NCI-H446 (cell line): ENCODE results near the gene ASXL1.

Experiments
- DNase-seq, 2 experiments: peaks; one replicate each; lab custom pipeline; 2025; lab: John Stamatoyannopoulos, UW

ASXL1 gene

DNA sequence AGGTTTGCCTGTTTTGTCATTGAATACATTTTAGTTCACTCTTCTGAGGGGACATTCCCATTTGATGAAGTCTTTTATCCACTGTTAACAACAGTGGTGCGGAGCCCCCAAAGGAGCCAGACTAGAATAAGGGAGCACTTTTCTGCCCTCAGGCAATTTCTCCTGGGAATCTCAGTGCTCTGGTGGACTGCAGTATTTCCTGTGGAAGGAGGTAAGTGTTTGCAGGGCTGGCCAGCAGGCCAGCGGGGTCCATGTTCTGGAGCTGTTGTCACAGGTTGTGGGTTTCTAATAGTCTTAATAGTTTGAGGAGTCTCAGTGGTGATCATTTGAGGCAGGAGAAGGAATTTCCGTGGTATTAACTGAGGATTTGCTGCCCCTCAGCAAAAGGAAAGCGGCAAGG lies 83.5 kb downstream of the ASXL1 start:
- no peak for DNase-seq

DNA sequence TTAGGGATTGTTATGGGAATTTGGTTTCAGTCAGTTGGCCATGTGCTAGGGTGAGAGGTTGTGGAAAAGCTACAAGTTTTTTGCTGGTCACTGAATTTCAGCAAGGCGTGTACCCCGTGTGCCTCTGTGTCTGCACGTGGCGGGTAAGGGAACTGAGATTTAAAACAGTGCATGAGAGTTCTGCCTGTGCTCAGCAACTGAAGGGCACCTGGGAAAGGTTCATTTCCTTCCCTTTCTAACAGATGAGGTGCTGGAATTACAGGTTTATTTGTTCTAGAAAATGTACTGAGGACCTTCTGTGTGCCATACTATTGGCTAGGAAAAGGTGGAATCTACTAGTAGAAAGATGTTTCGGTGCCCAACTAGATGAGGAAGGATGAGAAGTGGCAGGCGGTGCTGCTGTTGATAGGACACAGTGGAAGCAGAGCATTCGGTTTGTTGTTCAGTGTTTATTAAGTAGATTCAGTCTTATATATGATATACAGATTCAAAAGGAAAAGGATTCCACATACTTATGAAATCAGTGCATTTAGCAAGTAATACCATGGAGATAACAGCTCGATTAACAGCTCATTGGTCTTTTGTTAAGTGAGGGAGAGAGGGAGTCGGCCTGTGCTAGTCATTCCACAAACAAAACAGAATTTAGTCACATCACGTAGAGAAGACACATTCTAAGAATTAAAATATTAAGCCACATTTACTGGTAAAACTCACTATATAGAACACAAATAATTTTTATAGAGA lies 84.7 kb downstream of the ASXL1 start:
- no peak for DNase-seq

DNA sequence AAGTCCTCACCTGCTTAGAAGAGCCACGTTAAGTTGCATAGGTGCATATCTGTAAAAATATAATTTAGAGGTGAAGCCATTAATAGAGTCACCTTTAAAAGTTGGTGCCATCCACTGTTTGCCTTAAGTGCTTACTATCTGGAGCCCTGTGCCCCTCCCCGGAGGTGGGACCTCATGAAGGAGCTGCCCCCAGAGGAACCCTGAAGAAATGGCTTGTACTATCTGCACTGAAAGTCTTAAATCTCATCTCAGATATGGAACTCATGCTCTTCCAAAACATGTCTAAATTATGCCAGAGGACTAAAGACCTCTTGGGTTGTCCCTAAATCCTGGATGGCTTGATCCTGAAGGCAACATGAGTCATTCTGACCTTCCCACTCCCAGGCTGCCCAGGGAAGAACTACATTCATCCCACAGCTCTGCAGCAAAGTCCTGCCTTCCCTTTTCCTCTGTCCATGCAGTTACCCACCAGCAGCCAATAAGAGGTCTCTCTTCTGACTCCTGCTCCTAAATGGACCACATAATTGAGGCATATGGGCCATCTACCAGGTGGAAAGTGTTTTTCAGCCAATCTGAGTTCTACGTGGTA lies 85.3 kb downstream of the ASXL1 start:
- no peak for DNase-seq

DNA sequence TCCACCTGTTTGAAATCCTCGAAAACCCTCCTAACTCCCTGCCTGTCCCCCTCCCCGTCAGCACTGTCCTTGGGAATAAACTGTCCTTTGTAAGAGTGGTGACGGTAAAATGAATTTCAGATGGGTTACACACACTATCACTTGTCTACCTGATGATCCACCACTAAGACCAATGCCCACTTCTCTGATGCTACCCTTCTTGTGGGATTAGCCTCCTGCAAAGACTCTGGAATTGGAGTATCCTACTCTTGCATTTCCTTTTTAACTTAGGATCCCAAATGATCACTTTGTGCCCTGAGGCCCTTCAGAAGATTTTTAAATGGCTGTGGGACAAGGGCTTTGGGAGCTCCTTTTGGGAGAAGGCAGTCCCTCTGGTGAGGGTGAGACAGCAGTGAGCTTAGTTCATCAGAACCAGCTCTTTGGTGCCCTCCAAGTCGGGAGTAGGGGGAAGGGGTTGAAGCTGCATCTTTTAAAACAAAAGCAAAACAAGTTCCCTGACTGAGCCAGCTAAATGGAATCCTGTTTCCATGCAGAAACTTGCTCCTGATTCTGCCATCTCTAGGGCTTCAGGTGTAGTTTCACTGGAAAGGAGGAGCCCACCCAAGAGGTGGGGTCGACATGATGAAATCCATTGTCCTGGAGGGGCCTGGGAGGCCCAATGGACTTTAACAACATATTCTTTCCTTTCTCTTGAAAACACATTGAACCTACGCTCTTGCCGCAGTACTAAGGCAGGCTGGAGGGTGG lies 86.5 kb downstream of the ASXL1 start:
- no peak for DNase-seq

DNA sequence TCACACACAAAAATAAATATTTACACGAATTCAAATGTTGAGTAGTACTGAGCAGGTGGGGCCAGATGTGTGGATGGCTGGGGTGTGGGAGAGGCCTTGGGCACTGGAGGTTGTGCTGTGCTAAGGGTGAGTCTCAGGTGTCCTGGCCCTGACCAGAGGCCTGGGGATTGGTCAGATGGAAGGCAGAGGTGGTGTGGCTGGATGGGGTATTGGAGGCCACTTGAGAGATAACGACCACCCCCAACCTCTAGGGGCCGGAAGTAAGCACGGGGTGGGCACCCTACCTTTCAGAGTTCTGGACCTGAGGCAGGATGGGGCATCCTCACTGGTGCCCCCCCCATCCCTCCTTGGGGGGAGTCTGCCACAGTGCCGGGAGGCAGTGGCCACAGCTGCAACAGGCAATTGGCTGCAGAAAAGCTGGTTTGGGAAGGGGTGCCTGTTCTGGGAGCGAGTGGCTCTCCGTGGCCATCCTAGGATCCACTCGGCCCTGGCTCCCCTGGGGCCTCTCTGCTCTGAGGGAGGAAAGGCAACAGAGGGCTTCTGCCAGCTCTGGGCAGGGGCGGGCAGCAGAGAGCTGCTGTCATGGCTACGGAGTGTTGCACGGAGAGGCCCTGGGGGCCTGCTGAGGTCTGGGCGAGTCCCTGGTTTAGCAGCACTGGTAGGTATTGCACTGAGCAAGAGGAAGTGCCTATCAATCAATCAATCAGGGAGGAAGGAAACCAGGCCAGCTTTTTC lies 87.6 kb downstream of the ASXL1 start:
- DNase-seq, result no peak

DNA sequence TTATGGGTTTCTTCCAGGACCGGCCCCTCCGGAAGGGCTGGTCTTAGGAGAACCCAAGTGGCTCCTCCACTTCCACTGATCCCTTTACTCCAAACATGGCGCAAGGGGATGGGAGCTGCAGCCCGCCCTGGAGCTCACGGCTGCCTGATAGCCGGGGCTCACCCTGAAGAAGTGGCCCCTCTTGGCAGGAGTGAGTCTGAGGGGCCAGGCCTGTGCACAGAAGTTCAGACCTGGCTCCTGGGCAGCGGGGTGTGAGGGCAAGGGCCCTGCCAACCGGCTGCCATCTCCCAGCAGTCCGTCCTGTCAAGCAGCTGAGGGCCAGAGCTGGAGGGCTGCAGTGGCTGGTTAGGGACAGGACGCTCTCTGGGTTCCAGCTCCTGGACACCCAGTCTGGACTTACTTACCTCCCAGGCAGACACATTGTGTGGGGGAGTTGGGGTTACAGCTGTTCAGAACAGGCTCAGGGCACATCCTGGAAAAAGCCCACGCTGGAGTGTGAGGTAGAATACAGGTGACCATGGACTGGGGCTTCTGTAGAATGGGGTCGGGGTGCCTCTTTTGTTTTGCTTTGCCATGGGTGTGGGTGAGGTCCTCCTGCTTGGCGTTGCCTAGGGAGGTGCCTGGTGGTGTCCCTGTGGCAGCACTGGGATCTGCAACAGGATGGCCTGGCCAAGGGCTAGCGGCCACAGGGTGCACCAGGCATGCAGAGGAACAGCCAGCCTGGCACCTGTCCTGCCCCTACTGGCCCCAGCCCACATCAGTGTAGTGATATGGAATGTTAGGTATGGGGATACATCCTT lies 88.4 kb downstream of the ASXL1 start:
- DNase-seq, result no peak

DNA sequence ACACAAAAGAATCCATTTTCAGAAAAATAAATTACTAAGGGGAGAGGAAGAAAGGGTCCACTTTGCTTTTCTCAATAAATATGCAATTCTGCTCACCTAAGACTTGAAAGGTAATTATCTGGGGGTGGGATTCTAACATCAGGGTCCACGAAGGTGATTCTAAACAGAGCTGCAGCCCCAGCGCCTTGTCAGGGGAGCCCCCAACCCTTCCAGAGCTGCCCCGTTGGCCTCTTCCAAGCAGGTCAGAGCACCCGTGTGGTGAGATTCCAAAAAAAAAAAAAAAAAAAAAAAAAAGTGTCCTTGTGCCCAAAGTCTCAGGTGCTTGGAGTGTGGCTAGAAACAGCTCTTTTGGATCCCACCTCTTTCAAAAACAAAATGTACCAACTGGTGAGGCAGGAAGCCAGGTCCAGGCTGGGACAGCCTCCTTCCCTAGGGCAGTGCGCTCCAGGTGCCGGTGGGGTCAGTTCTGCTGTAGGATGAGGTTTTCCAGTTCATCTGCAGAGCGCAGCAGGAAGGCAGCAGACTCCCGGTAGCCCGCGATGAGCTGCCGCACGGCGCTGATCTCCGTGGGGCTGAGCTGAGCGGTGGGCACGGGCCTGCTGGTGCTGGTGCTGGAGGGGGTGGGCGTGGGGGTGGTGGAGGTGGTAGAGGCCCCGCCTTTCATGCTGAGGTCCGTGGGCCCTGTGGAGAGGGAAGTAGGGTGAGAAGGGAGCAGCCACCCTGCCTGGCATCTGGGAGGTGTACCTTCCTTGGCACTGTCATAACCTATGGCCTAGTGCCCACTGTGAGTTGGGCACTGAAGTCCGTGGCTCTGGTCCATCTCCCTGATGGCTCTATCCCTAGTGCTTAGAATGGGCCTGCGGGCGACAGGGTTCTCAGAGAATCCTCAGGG lies 89.3 kb downstream of the ASXL1 start:
- DNase-seq, result no peak

DNA sequence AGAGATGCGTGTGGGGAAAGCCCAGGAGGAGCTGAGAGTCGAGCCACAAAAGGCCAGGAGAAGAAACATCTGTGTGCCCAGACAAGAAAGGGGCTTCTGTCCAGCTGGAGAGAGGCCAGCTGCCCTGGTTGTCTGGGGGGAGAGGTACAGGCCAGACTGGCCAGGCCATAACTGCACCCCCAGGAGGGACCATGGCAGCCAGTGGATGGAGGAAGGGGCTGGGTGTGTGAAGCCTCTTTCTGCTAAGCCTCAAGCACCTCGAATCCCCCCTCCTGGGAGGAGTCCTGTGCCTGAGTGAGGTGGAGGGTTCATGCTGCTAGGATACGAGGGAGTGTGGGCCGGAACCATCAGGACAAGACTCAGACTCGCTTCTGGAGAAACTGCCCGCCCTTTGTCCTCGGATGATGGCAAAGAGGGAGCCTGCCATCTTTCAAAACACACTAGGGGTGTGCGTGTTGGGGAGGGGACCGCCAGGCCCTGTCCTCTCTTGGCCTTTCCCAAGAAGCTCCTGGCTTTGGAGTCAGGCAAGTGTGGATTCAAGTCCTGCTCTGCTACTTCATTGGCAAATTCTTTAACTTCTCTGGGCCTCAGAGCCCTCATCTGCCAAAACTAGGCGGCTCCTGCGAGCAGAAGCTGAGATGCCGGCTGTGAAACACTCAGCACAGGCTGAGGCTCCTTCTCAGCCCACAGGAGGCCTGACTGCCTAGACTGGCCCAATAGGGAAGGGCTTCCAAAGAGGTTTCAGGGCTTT lies 90.3 kb downstream of the ASXL1 start:
- DNase-seq, result no peak

DNA sequence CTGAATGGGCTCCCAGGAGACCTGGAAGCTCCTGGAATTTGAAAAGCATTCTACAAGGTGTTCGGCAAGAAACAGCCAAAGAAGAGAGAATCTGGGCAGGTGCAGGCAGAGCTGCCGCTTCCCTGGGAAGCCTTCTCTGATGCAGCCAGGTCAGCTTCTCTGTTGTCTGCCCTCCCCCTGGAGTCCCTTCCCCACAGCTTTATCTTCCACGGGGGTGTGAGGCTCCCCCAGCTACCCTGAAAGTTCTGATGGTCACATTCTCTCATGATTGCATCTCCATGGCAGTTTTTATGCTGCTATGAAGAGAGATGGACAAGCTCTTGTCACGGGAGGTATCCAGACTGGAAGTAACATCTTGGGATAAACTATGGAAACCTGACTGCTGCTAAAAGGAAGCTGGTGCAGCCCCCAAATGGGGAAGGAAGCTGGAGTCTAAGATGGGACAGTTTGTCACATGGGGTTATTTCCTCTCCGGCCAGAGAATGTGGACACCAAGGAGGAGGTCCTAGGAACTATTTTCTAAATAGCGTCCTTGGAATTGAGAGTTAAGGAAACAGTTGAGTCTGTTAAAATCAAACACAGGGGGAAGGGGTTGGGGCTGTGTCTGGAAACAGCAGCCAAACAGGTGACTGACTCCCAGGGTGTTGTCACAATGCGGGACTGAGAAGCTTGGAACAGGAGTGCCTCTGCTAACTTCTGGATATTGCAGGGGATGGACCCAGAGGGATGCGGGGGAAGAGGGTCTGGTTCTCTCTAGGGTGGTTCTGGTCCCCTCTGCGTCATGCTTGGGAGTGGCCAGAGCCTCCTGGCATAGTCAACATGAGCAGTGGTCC lies 91.1 kb downstream of the ASXL1 start:
- DNase-seq, result no peak

DNA sequence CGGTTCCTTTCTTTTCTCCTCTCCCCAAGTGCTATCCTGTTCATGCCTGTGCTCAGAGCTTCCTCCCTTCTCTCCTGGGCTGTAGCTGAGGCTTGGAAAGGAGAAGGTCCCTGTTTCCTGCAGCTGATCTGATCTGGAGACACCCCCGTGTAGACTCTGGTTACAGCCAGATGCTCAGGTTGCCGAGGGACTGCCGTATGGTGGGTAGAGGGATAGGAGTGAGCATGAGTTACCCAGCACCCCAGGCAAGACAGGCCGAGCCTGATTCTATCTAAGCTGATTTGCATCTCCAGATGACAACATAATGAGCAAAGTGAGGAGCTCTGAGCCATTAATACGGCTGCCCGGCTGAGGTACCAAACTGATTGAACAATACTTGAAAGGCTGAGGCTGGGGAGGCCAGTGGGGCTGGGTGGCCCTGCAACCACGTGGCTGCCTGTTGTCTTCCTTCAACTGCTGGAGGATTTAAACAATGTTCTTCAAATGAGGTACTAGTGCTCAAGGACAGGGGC lies 91.8 kb downstream of the ASXL1 start:
- DNase-seq, result no peak

DNA sequence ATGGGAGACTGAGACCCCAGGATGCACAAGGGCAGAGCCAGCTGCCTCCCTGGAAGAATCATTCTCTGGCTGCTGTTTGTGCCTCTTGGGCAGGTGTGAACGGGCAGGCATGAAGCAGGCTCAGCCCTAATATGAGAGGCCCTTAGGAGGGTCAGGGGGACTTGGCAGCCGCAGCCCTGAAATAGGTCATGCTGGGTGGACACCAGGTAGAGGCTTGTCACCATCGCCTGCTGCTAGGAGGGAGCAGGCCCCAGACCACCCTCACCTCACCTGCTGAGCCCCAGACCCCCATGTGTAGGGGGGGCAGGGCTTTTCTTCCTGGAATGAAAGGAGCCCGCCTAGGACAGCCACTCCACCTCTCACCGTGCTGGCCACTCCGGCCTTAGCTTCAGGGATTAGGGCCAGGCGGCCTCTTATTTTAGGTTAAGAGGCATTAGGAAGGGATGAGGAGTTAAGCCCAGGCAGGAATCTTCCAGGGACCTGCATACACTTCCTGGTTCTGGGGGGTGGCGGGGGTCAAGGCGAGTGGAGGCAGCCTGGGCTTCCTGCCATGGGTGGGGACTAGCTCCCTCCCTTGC lies 92.4 kb downstream of the ASXL1 start:
- DNase-seq, result no peak

DNA sequence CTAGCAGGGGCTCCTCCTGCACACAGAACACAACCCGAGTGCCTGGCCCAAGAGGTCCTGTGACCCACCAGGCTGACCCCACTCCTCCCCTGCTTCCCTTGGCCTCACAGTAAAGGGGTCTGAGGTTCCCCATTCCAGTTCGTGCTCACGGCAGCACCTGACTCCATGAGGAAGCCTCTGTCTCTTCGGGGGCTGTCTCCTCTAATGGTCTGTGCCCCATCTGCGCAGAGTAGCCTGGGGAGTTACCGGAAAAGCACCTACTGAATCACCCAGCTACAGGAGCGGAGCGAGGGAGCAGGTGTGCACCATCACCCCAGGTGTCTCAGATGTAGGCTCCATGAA lies 93.2 kb downstream of the ASXL1 start:
- DNase-seq, result no peak

DNA sequence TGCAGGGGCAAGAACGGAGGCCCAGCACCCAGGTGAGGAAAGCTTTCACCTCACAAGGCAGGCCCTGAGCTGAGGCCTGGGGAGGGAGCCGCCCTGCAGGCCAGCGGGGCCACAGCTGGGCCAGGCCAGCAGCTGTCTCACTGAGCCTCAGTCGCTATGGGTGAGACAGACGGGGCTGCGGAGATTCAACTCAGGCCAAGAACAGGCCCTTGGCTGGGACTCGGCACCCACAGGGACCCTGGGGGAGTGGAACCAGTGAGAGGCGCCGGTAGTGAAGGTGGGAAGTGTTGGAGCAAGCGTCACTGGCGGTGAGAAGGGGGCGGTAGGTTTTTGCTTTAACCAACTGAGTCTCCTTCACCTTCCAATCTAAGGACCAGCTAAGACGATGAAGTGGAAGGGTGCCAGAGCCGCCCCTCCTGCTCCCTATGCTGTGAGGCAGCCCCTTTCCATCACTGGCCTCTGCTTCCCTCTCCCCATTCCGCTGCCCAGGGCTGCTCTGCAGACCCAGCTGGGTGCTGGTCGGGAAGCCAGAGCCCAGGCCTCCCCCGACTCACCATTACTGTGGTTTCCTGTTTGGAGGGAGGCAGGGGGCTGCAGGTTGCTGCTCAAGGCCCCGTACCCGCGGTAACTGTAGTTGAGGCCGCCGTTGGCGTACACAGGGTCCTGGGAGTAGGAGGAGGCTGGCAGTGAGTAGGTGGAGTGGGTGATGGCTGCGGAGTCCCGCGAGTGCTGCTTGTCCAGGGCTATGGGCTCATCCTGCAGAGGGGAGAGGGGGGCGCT lies 93.7 kb downstream of the ASXL1 start:
- DNase-seq, result no peak

DNA sequence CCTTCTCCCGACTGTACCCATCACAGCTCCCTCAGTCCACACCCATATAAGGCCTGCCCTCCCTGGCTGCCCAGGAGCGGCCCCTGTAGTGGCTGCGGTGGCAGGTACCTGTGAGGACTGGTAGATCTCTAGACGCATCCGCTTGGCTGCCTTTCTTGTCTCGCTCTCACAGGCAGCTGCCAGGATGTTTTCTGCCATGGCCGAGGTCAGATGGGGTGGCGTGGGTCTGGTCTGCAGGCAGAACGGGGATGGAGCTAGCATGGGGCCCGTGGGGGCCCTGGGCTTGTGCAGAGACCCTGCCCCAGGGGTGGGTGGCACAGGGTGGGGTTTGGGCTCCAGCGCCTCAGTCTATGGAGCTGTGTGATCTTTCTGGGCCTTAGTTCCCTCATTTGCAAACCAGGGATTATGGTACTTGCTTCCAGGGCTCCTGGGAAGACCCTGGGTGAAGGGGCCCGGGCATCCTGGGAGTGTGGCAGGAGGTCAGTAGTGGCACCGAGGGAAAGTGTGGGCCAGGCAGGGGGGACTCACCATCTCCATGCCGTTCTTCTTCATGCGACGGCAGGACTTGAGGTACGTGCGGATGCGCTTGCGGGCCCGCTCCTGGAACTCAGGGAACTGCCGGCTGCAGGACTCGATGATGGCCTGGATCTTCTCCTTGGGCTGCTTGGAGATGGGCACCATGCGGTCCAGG lies 94.8 kb downstream of the ASXL1 start:
- no peak for DNase-seq

DNA sequence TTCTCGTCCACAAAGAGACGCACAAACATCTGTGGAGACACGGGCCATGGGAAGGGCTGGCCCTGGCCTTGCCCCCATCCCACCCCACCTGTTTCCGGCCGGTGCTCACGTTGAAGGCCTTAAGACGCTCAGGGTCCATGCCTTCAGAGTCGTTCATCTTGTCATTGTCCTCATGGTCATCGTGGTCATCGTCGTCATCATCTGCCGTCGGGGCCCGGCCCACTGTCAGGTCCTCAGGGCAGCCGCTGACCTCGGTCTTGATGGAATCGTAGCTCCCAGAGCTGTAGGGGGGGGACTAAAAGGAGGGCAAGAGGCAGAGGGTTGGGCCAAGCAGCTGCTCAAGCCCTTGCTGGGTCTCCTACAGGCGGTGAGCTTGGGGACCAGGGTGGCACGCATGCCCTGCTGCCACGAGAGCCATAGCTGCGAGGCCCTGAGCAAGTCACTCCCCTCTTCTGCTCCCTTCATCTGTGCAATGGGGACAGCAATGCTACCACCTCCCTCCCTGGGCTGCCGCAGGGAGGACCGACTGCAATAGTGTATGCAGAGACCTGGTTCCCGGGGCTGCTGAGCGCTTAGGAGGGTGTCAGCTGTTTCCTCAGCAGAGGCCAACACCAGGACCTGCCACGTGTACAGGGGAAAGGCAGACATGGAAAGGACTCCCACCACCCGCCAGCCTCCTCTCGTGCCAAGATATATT lies 95.5 kb downstream of the ASXL1 start:
- DNase-seq, result no peak
